Stimulated activated CD4-positive, alpha-beta T cell treated with anti-CD3 and anti-CD28 coated beads, Interleukin-2, amount 100 ng/mL, for 48 hours (primary cell): ENCODE results near the gene PRPF4.
"Not testable (repeated sequence)": the region's sequence is repeated elsewhere in the genome, so short reads cannot be mapped to it uniquely, and the experiment has no call there.

ENCODE experiments used
- DNase-seq, 2 donors: peaks; one replicate each; pipeline ENCODE4 v3.0.0-alpha.2; 2020

PRPF4 gene

DNA sequence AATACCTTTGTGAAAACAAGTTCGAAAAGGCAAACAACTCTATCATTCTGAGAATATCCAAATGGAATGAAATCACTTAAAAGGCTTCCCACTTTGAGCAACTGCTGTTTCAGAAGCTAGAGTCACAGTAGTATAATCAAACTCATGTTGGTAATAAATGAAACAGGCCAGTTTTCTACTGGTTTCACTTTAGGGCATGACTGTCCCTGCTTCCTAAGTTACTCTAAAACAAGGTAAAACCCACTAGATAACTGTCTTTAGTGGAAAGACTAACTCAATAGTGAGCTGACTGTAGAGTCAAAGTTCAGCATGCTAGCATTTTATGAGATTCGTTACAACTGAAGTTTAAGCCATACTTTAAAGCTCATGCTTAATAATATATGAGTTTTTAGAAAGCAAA, 6.1 kb upstream of the PRPF4 start:
- DNase-seq = no peak

DNA sequence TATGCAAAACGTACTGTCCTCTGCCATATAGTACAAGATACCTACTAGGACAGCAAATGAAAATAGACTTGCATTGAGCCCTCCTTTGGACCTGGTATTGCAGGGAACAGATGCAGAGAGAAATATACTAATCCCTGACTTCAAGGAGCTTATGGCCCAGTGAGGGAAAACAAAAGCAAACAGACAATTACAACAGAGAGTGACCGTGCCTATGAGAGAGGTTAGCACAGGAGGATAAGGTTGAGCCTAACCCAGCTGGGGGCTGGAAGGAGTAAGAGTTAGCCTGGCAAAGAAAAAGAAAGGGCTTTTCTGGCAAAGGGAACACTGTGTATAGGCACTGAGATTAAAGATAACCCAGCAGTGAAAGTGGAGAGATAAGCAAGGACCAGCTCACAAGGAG, 5.6 kb upstream of the PRPF4 start:
- DNase-seq = no peak

GRCh38 chr9:113274474-113275156, 843 bp upstream of the PRPF4 start:
- DNase-seq = peak; percentile 12 to 39

DNA sequence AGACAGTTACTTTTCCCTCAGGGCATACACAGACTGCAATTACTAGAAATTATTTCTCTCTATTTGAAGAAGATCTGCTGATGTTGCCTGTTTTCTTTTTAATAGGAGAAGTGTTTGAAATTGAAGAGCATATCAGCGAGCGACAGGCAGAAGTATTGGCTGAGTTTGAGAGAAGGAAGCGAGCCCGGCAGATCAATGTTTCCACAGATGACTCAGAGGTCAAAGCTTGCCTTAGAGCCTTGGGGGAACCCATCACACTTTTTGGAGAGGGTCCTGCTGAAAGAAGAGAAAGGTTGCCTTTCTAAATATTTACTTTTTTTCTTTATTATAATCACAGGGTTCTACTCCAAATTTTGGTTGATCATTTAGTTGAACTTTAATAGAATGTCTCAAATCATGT, 3.4 kb downstream of the PRPF4 start:
- no peak for DNase-seq

DNA sequence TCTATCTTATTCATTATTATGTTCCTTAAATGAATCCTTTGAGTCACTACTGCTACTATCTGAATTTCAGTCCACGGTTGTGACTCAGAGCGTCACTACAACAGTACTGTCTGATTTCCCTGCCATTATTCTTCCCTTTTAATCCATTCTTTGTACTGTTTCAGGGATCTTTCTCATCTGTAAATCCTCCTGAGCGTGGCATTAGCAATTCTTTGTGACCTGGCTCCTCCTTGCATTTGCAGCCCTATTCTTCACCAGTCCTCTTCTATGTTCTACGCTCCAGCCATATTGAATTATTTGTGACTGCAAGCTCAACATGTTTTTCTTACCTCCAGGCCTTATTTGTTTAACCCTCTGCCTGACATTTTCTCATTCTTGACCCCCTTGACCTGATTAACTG, 5.9 kb downstream of the PRPF4 start:
- DNase-seq = no peak

DNA sequence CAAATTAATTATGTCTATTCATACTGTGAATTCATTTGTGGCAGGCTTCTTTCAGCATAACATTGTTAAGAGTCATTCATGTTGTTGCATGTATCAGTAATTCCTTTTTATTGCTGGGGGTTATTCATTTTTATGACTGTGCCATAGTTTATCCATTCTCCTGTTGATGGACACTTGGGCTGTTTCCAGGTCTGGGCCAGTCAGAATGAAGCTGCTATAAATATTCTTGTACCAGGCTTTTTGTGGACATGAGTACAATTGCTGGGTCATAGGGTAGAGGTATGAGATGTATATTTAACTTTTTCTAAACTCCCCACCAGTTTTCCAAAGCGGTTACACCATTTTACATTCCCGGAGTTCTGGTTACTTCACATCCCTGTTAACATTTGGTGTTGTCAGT, 13.6 kb downstream of the PRPF4 start:
- DNase-seq = no peak

DNA sequence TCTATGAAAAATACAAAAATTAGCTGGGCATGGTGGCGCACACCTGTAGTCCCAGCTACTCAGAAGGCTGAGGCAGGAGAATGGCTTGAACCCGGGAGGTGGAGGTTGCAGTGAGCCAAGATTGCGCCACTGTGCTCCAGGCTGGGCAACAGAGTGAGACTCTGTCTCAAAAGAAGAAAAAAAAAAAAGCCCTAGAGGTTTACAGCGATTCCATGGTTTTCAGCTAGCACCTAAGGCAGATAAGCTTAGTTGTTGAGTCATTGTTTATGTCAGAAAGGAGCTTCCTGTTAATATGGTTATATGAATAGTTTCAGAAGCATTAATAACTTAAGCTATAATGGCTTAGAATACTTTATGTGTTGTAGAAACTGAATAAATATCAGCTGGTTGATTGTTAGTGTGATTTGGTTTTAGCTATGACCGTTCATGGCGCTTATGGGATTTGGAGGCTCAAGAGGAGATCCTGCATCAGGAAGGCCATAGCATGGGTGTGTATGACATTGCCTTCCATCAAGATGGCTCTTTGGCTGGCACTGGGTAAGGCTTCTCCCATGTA, 14.7 kb downstream of the PRPF4 start:
- DNase-seq = no peak

GRCh38 chr9:113293285-113293878, 17.9 kb downstream of the PRPF4 start:
- DNase-seq = no peak

DNA sequence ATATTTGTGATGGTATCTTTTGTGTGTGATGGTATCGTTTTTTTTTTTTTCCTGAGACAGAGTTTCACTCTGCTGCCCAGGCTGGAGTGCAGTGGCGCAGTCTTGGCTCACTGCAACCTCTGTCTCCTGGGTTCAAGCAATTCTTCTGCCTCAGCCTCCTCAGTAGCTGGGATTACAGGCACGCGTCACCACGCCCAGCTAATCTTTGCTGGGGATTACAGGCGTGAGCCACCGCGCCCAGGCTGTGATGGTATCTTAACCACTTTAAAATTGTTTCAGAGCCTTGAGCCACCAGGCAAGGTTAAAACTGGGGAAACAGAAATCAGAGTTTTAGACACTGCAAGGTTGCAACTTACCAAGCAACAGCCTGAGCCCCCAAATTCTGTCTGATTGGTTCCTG, 20.8 kb downstream of the PRPF4 start:
- not testable (repeated sequence) for DNase-seq

- no peak for DNase-seq
Measured at GRCh38 chr9:113296796-113297558, 21.5 kb downstream of the PRPF4 start.

- no peak for DNase-seq
Measured at GRCh38 chr9:113298311-113298710, 22.9 kb downstream of the PRPF4 start.

GRCh38 chr9:113298924-113299770, 23.7 kb downstream of the PRPF4 start:
- no peak for DNase-seq

- DNase-seq = no peak
Measured at GRCh38 chr9:113299800-113300292, 24.4 kb downstream of the PRPF4 start.

- no peak for DNase-seq
Measured at GRCh38 chr9:113301548-113301947, 26.1 kb downstream of the PRPF4 start.

DNA sequence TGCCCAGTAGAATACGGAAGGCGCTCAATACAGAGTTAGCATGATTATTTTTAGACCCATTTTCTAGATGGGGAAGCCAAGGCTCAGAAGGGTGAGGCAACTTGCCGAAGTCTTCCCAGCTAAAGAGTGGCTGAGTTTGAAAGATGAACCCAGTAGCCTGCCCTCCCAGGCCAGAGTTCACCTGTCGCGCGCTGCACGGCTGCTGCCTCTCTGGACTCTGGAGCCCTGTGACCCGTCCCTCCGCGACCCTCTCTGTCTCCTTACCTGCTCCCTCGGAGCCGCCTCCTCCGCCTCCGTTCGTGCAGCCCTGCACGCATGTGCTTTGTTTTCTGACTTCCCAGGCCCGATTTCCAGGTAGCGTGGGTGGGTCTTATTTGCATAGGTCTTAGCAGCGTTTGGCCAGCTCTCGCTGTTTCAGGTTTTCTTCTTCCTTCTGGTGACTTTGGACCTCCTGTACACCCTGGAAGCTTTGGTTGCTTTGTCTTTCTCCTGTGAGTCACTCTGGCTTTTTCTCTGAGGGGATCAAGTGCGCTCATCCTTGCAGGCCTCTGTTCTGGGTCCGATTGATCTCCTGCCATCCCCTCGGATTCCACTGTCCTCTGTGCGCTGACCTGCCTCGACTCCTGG, 27.4 kb downstream of the PRPF4 start, which contains the start of gene RNF183:
TSS of gene RNF183 (minus strand) at position 585 of the 627 bp plus-strand sequence. CDS start 5,192 bp downstream, outside the sequence.
- no peak for DNase-seq

- no peak for DNase-seq
Measured at GRCh38 chr9:113306566-113306965, 31.1 kb downstream of the PRPF4 start.

DNA sequence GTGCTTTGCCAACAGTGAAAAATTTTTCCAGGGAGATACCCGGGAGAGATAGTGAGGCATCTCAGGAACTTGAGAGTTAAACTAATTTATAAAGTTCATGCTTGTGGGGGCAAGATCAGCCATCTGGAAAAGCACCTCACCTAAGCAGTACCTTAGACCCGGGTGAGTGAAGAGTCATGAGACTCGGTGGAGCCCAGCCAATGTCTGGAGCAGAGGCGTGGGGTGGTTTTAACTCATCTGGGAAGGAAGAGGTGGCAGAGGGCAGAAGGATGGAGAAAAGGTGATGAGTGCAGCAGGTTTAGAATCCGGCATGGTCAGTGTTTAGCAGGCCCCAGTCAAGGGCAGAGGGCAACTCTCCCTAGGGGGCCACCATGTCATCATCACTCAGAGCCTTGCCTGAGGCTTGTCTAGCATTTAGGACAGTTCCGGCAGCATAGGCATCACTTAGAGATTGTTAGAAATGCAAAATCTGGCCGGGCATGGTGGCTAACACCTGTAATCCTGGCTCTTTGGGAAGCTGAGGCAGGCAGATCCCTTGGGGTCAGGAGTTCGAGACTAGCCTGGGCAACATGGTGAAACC, 32.0 kb downstream of the PRPF4 start:
- DNase-seq = no peak

DNA sequence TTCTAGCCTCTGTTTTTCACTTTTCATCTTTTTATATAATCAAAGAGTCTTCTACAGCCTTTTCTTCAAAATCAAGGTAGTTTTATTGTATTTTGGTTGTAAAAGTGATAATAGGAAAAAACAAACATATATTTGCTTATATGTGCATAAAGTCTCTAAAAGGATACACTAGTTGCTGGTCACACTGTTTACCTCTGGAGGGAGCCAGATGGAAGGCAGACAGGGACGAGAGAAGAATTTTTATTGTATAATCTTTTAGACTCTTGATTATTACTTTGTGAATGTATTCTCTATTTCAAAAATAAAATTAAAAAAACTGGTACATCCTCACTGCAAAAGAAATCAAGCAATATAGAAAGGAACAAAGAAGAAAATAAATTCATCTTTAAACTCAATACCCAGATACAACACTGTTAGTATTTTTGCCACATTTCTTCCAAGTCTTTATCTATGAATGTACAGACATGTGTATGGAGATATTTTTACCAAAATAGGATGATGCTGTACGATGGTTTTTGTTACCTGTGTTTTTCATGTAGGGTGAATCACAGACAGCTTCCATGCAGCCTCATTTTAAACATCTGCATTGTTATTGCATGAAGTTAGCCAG, 33.9 kb downstream of the PRPF4 start:
- no peak for DNase-seq

GRCh38 chr9:113310538-113310937, 35.1 kb downstream of the PRPF4 start:
- no peak for DNase-seq

GRCh38 chr9:113311961-113312360, 36.5 kb downstream of the PRPF4 start:
- DNase-seq = no peak

DNA sequence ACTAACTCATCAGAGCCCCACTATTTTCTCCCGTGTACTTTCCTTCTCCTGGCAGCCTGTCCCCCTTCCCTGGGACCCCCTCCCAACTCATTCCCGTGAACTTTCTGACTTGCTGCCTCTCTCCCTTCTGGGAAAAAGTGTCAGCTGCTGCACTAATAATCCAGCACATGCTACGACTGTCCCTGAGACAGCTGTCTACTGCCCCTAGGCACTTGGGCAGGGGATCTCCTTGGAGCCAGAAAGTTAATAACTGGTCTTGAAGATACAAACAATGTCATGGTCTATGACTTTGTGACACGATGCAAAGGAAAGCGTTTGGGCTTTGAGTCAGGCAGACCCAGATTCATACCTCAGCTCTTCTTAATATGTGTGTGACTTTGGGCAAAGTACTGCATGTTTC, 37.8 kb downstream of the PRPF4 start:
- no peak for DNase-seq
